ENCODE results near the gene PBX4.
"Not testable (repeated sequence)": the region's sequence is repeated elsewhere in the genome, so short reads cannot be mapped to it uniquely, and the experiment has no call there.

The PBX4 gene, protein sequence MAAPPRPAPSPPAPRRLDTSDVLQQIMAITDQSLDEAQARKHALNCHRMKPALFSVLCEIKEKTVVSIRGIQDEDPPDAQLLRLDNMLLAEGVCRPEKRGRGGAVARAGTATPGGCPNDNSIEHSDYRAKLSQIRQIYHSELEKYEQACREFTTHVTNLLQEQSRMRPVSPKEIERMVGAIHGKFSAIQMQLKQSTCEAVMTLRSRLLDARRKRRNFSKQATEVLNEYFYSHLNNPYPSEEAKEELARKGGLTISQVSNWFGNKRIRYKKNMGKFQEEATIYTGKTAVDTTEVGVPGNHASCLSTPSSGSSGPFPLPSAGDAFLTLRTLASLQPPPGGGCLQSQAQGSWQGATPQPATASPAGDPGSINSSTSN

DNA sequence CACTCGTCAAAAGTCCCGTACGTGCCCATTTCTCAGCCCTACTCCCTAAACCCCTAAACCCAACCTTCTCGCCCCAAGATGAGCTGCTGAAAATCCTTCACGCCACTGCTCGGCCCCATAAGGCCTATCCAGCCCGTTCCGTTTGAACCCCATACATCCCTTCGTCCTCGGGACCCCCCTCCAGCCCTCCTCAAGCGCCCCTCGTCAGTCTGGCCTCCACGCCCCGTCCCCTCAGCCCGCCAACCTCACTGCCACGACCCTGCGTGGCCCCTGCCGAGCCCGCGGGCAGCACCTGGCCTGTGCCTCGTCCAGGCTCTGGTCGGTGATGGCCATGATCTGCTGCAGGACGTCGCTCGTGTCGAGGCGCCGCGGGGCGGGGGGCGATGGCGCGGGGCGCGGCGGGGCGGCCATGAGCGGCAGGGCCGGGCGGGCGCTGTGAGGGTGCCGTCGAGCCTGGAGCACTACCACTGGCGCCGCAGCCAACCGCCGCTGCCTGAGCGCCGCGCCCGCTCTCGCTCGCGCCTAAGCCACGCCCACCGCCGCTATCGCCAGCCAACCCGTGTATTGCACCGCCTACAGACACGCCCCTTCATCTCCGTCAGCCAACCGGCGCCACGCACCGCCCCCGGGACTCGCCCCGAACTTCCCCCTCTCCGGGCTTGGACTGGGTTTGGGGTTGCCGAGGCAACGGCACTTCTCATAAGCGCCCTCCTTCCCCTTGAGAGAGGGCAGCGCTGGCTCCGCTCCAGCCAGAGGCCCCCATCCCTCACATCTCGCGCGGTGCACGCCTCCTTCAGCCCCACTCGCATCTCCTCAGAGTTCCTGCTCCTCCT is at the start of gene PBX4:
PBX4 (minus strand) TSS at position 469 of the 833 bp plus-strand sequence; CDS start at position 411, 58 bp downstream.
- FAIRE-seq, result peak; percentile 89

DNA sequence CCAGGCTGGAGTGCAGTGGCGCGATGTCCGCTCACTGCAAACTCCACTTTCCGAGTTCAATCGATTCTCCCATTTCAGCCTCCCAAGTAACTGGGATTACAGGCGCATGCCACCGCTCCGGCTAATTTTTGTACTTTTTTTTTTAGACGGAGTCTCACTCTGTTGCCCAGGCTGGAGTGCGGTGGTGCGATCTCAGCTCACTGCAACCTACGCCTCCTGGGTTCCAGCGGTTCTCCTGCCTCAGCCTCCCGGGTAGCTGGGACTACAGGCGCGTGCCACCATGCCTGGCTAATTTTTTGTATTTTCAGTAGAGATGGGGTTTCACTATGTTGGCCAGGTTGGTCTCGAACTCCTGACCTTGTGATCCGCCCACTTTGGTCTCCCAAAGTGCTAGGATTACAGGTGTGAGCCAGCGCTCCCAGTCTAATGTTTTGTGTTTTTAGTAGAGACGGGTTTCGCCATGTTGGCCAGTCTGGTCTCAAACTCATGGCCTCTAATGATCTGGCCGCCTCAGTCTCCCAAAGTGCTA is 47.0 kb upstream of the PBX4 start:
- not testable (repeated sequence) for FAIRE-seq

DNA sequence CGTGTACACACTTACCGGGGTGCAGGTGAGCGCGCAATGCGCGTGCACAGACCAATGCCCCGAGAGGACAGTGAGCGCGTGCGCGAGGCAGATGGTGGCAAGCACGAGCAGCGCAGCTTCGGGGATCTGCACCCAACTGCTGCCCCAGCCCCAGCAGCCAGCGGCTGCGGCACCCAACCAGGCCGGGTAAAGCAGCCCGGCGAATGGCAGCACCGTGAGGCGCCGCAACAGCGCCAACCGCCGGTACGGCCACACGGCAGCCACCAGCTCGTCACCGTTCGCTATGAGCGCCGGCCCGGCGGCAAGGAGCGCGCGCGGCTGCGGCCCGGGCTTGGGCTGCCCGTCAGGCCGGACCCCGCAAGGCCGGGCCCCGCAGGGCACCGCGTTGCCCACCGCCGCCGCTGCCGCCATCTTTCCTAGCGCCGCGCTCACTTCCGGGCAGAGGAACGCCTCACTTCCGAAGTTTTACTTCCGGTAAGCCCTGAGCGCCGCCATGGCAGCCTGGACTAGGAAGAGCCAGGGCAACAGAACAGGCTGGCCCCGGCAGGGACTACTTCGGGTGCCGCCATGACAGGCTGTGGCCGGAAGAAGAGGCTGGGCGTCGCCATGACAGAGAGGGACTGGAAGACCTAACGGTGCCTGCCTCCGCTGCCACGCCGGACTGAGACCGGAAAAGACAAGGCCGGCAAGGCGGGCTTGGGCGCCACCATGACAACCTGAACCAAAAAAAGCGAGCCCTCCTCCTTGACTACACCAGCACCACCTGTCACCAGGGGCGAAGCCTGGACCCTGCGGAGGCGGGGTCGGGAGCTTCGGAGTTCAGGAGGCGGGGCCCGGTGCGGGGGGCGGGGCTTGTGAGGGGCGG is 45.0 kb upstream of the PBX4 start, which contains the start of gene ATP13A1:
ATP13A1 (minus strand) TSS at position 421 of the 865 bp plus-strand sequence; CDS start at position 411, 10 bp downstream.
- FAIRE-seq, result peak; percentile 91

DNA sequence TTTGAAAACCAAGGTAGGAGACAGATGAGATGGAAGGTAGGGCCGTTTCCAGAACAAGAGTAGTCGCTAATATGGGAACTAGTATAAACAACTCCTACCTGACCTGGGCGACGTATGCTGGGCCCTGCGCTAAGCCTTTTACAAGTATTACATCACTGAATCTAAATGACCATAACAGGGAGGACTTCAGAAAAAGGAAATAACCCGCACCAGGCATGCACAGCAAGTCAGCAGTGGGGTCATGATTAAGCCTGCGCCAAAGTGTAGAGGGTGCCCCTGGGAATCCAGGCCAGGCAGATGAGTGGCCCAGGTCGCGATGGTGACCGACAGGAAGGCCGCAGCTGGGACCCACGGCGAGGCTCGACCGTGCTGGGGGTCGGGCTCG is 44.4 kb upstream of the PBX4 start:
- no peak for FAIRE-seq

DNA sequence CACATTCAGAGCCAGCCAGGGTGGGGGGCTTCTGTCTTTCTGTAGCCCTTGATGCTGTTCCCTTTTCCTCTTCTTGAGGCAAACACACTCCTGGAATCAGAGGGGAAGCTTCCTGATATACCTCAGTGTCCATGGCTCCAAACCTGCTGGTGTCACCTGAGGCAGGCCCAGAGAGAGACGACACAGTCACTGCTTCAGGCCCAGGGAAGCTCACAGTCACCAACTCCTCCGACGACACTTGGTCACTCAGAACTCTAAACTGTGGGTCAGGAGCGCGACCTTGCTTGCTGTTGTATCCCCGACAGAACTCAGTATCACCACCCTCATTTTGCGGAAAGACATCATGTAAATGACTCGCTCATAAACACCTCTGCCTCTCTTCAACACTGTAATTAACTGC is 43.9 kb upstream of the PBX4 start:
- no peak for FAIRE-seq

DNA sequence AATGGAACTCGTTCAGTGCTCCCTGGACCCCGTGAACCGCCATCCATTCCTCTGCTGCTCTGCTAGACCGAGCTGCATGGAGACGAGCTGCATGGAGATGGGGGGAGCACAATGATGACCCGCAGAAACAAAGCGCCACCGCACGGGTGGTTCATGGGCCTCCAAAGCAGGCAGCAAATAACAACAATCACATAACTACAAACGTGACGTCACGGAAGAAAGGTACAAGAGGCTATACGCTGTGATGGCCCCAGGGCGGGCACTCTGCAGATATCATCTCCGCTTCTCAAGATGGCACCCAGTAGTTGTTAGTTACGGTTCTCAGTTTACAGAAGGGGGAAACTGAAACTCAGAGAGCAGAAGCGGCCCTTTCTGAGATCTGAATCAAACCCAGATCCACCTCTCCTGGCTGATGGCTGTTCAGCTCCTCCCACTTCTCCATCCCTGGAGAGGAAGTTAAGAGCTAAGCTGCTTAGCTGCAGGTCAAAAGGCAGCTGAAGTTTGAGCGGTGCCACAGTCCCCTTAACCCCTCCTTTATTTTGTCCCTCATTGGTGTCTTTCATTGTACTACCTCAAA is 43.3 kb upstream of the PBX4 start:
- no peak for FAIRE-seq

DNA sequence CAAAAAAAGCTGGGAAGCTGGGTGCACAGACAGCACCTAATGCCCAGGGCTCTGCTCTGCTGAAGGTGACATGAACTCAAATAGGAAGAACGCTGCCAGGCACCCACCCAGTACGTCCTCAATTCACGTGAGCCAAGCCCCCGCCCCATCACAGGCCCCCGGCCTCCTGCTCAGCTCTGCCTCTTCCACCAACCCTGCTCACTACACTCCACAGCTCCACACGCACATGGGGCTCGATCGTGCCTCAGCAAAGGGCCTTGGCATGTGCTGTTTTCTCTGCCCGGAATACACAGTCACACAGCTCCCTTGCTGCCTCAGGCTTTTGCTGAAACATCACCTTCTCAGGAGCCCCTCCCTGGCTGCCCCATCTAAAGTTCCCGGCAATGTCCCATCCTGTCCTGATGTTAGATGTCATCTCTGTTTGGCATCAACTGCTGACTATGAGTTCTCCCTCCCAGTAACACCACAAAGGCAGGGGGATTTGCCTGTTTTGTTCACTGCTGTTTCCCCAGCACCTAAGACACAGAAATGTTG is 42.7 kb upstream of the PBX4 start:
- no peak for FAIRE-seq

DNA sequence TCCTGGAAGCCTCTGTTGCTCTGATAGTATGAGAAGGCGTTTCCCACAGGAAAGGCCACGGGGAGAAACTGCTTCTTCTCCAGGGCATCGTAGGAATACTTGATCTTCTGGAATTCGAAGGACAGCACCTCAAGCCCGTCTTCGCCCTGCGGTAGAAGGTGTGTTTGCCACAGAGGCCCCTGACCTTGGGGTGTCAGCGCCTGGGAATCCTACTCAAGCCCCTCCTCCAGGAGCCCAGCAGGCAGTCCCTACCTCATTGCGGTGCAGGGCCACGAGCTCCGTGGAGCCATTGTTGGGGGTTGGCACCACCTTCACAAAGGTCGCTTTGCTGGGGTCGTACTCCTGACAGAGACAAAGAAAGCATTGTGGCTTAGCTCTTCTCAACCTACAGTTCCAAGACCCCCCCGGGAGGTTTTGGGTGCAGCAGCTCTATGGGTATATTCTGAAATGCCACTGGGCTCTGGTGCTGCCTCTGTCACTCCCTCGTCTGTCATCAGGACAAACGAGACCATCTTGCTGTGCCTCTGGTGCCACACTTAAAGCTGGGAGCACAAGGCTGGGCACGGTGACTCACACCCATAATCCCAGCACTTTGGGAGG is 41.3 kb upstream of the PBX4 start:
- FAIRE-seq, result no peak

DNA sequence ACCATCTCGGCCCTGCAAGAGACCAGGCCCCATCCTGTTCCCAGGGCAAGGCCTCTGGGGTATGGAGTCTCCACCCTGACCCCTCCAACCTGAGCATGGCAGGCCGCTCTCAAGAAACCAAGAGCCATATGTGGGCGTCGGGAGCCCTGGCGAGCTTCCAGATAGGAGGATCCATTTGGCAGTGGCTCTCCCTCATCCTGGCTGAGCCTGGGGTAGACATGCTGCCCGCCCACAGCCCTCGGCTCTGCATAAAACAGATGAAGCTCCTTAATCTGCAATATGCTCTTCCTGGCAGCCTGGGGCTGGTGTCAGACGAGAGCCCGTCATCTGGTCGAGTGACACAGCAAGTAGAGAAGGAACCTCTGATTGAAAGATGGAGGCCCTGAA is 38.9 kb upstream of the PBX4 start:
- FAIRE-seq, result no peak

DNA sequence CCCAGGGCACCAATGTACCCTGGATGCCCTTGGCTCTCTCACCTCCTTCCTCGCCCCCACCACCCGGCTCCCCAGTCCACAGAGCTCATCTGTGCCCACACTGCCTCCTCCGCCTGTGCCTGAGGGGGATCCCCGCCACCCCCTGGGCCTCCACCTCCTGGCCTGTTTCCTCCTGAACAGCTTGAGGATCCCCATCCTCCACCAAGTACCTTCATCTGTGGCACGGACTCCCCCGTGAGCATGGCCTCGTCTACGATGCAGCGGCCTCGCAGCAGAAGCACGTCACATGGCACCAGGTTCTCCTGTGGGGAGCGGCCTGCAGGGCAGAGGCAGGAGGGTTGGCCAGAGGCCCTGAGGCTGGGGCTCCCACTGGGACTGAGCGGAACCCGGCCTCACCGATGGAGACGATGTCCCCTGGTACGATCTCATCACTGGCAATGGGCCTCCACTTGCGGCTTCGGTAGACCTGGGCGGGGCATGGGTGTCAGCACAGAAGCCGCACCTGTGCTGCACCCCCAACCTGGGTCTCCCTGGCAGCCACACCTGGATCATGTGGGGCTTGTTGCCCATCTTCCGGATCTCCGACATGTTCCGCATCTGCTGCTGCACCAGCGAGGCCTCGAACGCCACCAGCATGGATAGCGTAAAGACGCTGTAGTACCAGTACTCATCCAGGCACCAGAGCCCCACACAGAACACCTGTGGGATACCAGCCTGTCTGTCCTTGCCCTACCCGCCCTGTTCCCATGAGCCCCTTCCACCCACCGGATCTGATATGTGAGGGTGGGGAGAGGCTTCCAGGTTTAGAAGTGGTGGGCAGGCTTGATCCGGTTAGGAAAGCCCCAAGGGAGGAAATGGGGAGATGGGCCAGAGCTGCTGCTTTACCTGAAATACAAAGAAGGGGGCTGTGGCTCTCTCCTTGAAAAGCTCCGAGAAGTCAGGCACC is 38.2 kb upstream of the PBX4 start:
- no peak for FAIRE-seq

DNA sequence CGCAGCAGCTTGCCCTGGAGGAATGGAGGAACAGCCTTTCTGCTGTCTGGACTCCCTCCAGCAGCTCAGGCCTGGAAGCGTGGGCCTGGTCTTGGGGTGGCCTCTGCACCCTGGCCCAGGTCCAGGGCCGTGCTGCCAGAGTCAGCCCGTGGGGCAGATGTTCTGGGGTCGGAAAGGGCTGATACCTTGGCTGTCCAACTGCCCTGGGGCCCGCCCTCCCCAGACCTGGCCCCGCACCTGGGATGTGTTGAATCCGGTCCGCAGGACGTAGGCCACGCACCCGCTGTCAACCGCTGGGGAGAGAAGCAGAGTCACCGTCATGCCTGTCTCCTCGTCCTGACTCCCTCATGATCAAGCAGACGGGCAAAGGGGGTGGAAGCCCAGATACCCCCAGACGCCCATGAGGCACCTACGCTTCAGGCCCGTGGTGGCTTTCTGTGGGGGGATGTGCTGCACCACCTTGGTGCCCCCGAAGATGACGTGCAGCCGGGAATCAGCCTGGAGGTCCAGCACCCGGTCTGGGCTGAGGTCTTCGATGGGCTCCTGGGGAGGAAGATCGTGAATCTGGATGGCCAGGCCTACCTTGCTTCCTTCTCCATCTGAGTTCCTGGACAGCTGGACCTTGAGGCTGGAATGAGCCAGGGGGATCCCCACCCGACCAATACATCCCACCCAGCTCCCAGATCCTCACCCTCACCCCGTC is 37.3 kb upstream of the PBX4 start:
- no peak for FAIRE-seq

DNA sequence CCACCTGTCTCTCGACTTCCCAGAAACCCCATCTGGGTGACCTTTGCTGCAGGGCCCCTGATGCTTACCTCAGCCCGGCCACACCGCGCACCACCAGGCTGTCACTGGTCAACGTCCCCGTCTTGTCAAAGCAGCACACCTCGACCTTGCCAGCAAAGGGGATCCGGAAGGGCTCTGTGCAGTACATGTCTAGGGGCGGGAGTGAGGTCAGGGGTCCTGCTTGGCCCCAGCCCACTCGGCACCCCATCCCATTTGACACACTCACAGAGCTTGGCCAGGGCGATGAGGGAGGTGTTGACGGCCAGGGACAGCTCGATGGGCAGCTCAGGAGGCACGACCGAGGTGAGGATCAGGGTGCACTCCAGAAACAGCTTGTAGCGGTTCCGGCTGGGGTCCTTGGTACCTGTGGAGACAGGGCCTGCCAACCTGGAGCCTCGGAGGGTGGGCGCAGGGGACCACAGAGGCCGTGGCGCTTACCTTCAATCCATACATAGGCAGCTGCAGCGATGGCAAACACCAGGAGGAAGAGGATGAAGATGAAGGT is 36.6 kb upstream of the PBX4 start:
- no peak for FAIRE-seq

DNA sequence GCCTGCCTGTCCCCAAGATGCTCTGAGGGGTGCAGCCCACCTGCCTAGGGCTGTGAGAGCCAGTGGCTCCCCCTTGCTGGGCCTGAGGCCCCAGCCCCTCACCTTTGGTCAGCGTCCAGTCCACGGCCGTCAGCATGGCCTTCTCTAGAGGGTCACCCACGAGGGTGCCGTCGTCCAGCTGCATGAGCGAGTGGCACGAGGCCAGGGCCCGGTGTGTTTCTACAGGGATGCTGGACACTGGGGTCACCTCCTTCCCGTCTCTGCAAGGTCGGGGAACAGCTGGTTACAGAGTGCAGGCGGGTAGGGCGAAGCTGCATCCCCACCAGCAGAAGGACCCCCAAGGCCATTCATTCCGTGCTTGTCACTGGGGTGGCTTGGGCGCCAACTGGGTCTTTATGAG is 36.0 kb upstream of the PBX4 start:
- FAIRE-seq, result no peak

DNA sequence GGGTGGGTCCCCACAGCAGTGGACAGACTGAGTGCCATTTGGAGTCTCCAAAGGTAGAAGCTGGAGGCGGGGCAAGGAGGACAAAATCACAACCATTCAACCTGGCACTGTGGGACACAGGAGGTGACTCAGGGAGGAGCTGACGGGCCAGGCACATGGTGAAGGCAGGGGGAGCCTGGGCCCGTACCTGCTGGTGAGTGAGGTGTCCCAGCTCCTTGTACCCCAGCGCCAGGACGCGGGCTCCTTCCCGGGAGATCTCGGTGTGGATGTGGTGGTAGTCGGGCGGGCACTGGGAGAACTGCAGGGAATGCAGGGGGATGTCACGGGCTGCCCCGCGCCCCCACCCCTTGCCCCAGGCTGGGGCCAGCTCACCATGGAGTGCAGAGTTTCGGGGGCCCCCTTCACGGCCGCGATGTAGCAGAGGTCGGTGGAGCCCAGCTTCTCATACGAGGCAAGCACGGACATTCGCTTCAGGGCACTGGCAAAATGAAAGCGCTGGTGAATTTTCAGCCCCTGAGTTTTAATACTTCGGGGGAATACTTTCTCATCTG is 35.2 kb upstream of the PBX4 start:
- FAIRE-seq, result no peak

DNA sequence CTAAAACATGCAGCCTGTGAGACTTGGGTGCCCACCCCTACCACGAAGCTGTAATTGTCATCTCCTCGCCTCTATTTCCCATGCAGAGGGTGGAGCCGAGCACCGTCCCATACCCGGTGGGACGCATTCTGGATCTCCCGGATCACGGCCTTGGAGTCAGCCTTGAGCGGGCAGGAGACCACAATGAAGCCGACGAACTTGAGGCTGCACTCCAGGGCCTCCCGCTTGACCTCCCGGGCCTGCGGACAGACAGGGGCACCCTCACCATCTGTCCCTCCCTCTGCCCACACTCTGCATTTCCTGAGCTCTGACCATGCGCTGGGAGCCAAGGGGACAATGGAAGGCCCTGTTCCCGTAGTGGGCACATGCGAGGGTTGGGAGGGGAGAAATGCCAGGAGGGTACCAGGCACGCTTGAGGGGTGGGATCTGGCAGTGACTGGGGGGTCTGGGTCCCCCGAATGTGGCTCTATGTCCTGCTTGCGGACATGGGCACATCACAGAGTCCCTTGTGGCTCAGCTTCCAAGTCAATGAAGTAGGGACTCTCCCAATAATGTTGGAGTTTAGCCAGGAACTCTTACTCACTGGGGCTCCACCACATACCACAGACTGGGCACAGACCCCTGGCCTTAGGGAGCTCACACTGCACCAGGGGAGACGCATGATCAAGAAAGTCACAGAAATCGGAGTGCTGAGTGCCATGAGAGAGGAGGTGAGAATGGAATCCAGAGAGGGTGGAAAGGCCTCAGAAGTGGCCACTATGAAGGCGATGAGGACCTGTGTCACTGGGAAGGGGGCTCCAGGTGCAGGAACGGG is 34.2 kb upstream of the PBX4 start:
- no peak for FAIRE-seq

DNA sequence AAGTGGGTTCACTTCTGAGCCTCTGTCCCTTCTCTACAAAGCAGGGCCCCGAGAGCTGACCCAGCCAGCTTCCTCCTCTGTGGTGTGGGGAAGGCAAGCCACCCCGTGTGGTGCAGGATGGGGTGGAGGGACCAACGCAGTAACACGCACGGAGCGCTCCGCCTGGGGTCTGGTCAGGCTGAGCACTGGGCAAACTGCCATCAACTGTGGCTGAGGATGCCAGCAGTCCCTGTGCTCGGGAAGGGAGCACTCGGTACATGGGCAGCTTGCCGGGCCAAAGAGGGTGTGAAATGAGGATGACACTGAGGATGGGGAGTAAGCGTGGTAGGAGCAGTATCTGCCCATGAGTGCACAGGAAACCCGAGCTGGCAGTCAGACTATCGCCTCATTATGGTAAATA is 32.6 kb upstream of the PBX4 start:
- no peak for FAIRE-seq

DNA sequence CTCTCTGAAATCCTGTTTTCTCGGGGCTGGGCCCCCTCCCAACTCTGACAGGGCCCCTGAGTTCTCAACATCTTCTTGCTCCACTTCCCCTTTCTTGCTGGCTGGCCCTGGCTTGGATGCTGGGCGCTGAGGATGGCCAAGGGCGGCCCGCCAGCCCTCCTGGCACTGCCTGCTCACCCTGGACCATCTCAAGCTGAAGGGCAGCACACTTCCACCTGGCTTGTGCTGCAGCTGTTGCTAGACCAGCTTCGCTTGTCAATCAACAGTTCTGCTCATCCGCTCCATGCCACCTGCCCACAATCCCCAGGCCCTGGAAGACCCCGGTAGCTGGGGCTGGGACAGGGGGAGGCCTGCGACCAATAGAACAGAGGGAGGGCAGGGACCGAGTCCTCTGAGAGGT is 31.8 kb upstream of the PBX4 start:
- no peak for FAIRE-seq

DNA sequence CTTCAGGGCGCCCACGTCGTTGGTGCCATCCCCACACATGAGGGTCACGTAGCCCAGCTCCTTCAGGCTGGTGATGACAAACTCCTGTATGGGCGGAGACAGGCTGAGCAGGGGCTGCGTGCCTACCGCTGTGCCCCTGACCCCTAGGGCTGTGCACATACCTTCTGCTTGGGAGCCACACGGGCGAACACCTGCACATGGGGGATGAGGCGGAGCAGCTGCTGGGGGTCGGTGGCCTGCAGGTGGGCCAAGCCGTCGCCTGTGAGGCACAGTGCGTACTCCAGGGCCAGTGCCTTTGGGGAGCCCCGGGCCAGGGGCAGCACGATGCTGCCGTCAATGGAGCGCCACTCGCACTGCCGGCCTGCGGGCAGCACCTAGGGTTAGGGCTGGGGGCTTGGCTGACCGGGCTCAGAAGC is 31.1 kb upstream of the PBX4 start:
- no peak for FAIRE-seq
